NOMO-1 treated with dmso at 0.1 percent for 144 hours (cell line): Measurements from ENCODE around the gene SIRT5.

Experiments used
- DNase-seq: peaks from one replicate; lab custom pipeline; 2025; ENCODE audit not compliant: unreplicated experiment; lab: John Stamatoyannopoulos, UW

The SIRT5 gene

GRCh38 chr6:13550656-13551055 is 23.7 kb upstream of the SIRT5 start:
- DNase-seq: no peak

DNA sequence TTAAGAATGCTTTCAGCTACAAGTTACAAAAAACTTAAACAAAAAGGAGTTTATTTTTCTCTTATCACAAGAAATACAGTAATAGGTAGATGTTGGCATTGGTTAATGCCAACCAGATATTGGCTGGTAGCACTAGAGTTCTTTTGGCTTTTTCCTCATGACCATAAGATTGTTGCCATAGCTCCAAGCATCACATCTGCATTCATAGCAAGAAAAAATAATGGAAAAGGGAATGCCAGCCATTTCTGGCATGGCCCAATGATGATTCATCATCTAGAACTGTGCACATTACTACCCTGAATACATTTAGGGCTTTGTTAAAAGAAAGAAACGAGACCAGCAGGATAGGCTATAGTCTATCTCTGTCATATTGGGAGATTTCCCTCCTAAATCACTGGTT is 20.8 kb upstream of the SIRT5 start:
- DNase-seq: no peak

DNA sequence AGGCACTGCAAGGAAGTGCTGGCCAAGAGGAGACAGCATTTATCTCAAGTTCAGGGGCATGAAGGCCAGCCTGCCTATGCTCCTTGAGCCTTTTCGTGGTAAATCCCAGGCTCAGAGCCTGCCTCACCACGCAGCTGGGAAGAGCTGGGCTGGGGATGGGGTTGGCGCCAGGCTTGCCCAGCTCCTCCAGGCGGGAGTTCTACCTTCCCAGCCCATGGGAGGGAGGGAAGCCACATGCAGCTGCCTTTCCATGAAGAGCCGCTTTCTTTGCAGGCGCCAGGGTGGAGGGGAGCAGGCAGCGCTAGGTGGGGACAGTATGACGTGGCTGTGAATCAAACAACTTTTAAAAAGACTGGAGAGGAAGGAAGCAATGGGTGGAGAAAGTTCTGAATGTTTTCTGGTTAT is 19.5 kb upstream of the SIRT5 start:
- DNase-seq: no peak

DNA sequence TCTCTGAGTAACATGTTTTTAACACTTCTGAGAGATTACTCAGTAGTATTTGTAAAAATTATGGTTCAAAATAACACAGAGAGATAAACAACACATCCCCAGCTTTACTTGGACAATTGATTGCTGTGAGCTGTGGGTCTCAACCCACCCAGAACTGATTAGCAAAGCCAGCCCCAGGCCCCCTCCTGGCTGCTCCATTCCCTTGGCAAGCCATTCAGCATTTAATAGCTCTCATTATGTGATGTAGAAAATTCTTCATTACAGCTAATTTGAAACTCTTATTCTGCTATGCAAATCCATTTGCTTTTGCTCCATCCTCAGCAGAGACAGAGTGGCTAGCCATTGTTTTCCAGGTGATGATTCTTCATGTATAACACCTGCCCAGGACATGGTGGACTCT is 16.6 kb upstream of the SIRT5 start:
- no peak for DNase-seq

DNA sequence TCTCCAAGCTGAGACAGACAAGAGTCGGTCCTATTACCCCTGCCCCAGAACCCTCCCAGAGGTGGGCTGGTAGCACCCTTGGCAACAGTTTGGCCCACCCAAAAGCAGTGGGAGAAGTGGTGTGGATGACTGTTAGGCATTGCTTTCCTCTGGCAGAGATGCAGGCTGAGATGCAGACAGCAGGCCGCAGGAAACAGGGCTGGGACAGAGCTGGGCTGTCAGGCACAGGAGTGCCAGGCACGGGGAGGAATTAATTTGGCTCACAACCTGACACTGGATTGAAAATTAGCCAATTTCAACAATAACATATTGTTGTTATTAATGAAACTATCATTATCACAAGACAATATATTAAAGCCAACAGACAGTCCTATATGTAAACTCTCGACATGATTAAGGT is 15.7 kb upstream of the SIRT5 start:
- no peak for DNase-seq

DNA sequence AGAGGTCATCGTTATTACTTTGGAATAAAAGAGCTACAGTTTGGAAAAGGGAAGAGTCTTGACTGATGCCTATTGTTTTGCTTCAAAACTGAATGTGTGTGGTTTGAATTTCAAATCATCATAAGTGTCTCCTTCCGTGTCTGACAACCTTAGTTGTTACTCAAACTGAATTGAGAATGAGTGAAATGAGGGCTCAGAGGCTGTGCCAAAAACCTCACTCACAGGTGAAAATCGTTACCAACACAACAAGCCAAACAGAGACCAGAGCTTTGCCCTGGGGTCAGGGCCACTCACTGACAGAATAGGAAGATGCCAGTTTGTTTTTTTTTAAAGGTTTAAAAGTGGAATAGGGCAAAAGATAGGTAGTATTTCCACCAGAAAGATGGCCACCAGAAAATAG is 15.2 kb upstream of the SIRT5 start:
- DNase-seq: no peak

DNA sequence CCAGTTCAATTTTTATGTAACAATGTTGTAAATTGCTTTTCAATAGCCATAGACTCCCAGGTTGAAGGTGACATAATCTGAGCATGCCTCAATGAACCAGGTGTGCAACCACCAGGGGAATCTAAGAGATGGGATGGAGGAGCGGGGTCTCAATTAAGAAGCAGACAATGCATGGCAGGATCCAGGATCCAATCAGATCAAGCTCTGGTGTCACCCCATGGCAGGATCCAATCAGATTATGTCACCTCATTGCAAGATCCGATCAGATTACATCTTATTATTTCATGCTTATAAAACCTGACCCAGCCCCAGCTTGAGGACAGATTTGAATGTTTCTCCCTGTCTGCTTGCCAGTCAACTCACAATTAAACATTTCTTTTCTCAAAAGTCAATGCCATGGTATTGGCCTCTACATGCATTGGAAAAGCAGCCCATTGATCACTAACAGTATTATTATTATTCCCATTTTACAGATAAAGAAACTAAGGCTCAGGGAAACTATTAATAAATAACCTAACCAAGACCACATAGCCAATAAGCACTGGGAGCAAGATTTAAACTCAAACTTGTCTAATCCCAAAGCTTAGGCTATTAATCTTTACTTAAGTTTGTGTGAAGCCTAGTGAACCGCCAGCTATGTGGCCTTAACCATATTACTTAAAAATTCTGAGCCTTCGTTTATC is 14.3 kb upstream of the SIRT5 start:
- DNase-seq: no peak

GRCh38 chr6:13560651-13561044 is 13.8 kb upstream of the SIRT5 start:
- DNase-seq: no peak

GRCh38 chr6:13561624-13562267 is 12.7 kb upstream of the SIRT5 start:
- DNase-seq: no peak

DNA sequence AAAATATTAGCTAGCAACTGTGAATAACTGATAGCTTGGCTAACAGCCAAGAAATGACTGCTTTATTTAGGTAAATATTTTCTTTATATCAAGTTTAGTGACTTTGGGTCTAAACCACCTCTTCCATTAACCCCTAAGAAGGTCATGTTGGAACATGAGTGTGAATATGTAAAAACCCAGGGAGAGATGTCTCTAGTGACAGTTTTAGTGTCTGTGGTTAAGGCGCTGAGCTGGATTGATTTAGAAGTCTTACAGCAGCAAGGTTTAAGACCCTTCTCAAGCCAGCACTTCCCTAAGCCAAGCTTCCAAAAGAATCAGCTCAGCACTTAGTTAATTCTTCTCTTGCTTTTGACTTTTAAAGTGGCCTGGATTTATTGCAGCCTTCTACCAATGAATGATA is 11.4 kb upstream of the SIRT5 start:
- no peak for DNase-seq

- no peak for DNase-seq
Observed at GRCh38 chr6:13565921-13566320, 8.5 kb upstream of the SIRT5 start.

DNA sequence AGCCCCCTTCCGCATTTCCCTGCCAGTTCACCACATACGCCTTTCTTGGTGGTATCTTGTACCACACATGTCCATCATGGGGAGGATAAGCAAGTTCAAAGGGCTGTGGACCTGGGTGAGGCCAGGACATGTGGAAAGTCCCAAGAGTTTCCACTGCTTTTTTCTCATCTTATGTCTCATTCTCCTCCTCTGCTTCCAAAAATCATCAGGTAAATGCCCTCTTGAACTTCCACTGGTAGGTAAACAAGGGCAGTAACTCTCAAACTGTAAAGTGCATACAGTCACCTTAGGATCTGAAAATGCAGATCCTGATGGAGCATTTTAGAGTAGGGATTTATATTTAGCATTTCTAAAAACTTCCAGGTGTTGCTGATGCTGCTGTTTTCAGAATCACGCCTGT is 7.9 kb upstream of the SIRT5 start:
- no peak for DNase-seq

- DNase-seq: no peak
Observed at GRCh38 chr6:13568970-13569369, 5.4 kb upstream of the SIRT5 start.

DNA sequence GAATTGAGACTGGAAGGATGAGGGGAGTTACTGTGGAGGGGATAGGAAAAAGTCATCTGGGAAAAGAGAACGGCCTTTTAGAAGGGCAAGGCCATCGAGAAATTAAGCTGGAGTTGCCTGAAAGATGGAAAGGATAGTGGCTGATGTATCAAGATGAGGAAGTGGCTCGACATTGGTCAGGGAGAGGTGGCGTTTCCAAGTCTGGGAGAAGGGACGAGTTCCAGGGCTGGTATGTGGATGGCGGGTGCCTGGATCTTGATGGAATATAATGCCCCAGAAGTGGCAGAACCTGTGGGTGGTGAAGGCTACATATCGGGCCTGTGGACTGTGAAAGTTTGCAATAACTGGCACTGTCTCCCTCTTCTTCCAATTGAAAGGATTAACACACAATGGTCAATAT is 2.2 kb upstream of the SIRT5 start:
- DNase-seq: no peak

DNA sequence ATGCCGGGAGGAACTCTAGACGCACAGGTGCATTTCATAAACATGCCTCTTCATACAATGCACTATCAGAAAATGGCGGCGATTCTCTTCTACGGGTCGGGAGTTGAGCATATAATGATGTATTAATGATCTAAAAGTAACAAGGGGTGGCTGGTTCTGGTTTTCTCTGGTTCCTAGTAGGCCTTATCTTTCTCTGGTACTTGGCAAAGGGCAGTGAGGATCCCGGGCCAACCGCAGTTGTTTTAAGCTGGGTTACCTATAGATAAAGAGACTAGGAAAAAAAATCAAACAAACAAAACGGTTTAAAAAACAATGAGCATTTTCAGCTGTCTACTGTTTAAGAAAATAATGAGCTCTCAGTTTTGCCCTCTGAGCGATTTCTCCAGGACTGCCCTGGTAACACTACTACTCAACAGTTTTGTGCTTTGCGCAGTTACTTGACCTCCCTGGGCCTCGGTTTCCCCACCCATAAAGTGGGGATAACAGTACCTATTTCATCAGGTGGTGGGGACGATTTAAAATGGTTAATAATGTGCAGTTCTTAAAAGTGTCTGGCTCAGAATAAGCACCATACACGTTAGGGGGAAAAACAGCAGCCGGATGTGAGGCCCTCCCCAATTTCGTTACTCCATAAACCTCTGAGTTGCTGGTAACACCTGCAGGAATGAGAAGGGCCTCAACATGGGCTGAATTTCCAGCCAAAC is 1.3 kb upstream of the SIRT5 start:
- DNase-seq: no peak

- DNase-seq: no peak
Observed at GRCh38 chr6:13573669-13574110, 711 bp upstream of the SIRT5 start.

- peak; percentile 93 for DNase-seq
Observed at GRCh38 chr6:13574149-13574570, 241 bp upstream of the SIRT5 start.

DNA sequence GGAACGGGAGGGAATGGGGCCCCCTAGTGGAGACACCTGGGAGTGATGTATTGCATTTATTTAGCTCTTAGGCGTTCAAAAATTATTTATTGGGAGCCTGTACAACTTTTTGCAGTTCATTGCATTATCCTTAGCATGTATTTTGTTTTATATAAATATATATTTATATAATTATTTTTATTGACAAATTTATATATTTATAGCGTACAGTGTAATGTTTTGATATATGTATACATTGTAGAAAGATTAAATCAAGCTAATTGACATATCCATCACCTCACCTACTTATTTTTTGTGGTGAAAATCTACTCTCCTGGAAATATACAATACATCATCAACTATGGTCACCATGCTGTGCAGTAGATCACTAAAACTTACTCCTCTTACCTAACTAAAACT is 975 bp downstream of the SIRT5 start:
- DNase-seq: no peak

GRCh38 chr6:13576017-13576416 is 1.6 kb downstream of the SIRT5 start:
- DNase-seq: no peak

DNA sequence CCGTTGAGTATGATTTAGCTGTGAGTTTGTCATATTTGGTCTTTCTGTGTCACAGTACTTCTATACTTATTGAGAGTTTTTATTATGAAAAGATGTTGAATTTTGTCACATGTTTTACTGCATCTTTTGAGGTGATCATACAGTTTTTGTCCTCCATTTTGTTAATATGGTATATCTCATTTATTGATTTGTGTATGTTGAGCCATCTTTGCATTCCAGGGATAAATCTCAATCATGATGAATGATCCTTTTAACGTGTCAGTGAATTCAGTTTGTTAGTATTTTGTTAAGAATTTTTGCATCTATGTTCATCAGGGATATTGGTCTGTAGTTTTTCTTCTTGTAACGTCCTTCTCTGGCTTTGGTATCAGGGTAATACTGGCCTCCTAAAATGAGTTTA is 3.5 kb downstream of the SIRT5 start:
- no peak for DNase-seq

- DNase-seq: no peak
Observed at GRCh38 chr6:13579911-13580310, 5.5 kb downstream of the SIRT5 start.

GRCh38 chr6:13581700-13582229 is 7.4 kb downstream of the SIRT5 start:
- DNase-seq: no peak
